WTC11 (cell line): Measurements from ENCODE around the gene POU2F3. TPM values are rescaled to one million over a fixed set of nuclear protein-coding genes. Genes with fewer than 3 reads are reported as not detected.
A peak's percentile ranks its signal among the peaks of the same experiment; 100 is the strongest.

Experiments used
- ATAC-seq: fragments of 200-7000 bp; cut with Tn5 transposase; 2 replicates; pipeline ENCODE4 v1.10.0; 2021; ENCODE audit warnings: mild to moderate bottlenecking, moderate library complexity
- CTCF ChIA-PET: fragments of 300-600 bp; sonication (Branson Sonifier 250); formaldehyde crosslinking; loops from one replicate; lab custom pipeline; 2021; ENCODE audit warnings: antibody characterized with exemption; lab: Charles Lee
- POLR2A ChIA-PET: fragments of 350-600 bp; sonication (Branson Sonifier 250); formaldehyde crosslinking; loops from one replicate; lab custom pipeline; 2021; ENCODE audit warnings: antibody characterized with exemption; lab: Charles Lee
- DNase-seq: peaks from one replicate; pipeline ENCODE4 v3.0.0; 2021; ENCODE audit warnings: low spot score
- H3K27ac Mint-ChIP-seq: 2 replicates; pipeline ENCODE4 v1.8.0; 2021; ENCODE audit warnings: mixed read lengths
- H3K27me3 Mint-ChIP-seq: 2 replicates; pipeline ENCODE4 v1.8.0; 2021; ENCODE audit warnings: low read depth, mild to moderate bottlenecking, moderate library complexity, mixed read lengths
- H3K36me3 Mint-ChIP-seq: 2 replicates; pipeline ENCODE4 v1.8.0; 2021; ENCODE audit warnings: mixed read lengths
- H3K4me1 Mint-ChIP-seq: 2 replicates; pipeline ENCODE4 v1.8.0; 2022; ENCODE audit warnings: mixed read lengths
- H3K4me3 Mint-ChIP-seq: 2 replicates; pipeline ENCODE4 v1.8.0; 2021; ENCODE audit warnings: mild to moderate bottlenecking, moderate library complexity, mixed read lengths
- H3K9me3 Mint-ChIP-seq: 2 replicates; pipeline ENCODE4 v1.8.0; 2021; ENCODE audit warnings: mixed read lengths
- CREB1 ChIP-seq: sonication (generic); formaldehyde crosslinking; IDR thresholded peaks from 2 replicates; pipeline ENCODE4 v1.8.0; 2023; ENCODE audit warnings: mild to moderate bottlenecking, missing genetic modification reagents
- ELF4 ChIP-seq: sonication (generic); formaldehyde crosslinking; IDR thresholded peaks from 2 replicates; pipeline ENCODE4 v1.8.1; 2022; ENCODE audit warnings: low read depth, mild to moderate bottlenecking, moderate library complexity, missing genetic modification reagents
- ESRRA ChIP-seq: sonication (generic); formaldehyde crosslinking; IDR thresholded peaks from 2 replicates; pipeline ENCODE4 v1.8.1; 2022; ENCODE audit warnings: mild to moderate bottlenecking, missing genetic modification reagents, borderline replicate concordance
- FOXK1 ChIP-seq: sonication (generic); formaldehyde crosslinking; IDR thresholded peaks from 2 replicates; pipeline ENCODE4 v1.8.0; 2022; ENCODE audit warnings: mild to moderate bottlenecking, moderate library complexity, missing genetic modification reagents
- MXD4 ChIP-seq: fragments of 250-450 bp; sonication (Bioruptor Pico); IDR thresholded peaks from 2 replicates; pipeline ENCODE4 v1.8.0; 2021; ENCODE audit warnings: mild to moderate bottlenecking, moderate library complexity, borderline replicate concordance
- NR3C1 ChIP-seq: sonication (generic); formaldehyde crosslinking; conservative IDR thresholded peaks from 2 replicates; pipeline ENCODE4 v1.8.1; 2023; ENCODE audit warnings: low read depth, mild to moderate bottlenecking, missing genetic modification reagents
- TP53 ChIP-seq: sonication (generic); formaldehyde crosslinking; IDR thresholded peaks from 2 replicates; pipeline ENCODE4 v1.8.1; 2023; ENCODE audit warnings: mild to moderate bottlenecking, missing genetic modification reagents
- ZNF138 ChIP-seq: sonication (generic); formaldehyde crosslinking; conservative IDR thresholded peaks from 2 replicates; pipeline ENCODE4 v1.8.1; 2022; ENCODE audit warnings: mild to moderate bottlenecking, moderate library complexity, missing genetic modification reagents
- ZNF232 ChIP-seq: sonication (generic); formaldehyde crosslinking; IDR thresholded peaks from 2 replicates; pipeline ENCODE4 v1.8.0; 2022; ENCODE audit warnings: mild to moderate bottlenecking, missing genetic modification reagents
- ZNF423 ChIP-seq: fragments of 250-450 bp; sonication (Bioruptor Pico); IDR thresholded peaks from 2 replicates; pipeline ENCODE4 v2.1.2; 2022; ENCODE audit warnings: mild to moderate bottlenecking, moderate library complexity
- total RNA-seq: library from RNA; stranded (reverse); gene quantifications from 3 replicates; pipeline ENCODE4 v1.2.3, GENCODE V29; 2021
- TF ChIP-seq, protein P1 (sequence below): sonication (generic); formaldehyde crosslinking; IDR thresholded peaks from 2 replicates; pipeline ENCODE4 v1.8.0; 2022; ENCODE audit warnings: mild to moderate bottlenecking, missing genetic modification reagents
- TF ChIP-seq, protein P2 (sequence below): sonication (generic); formaldehyde crosslinking; conservative IDR thresholded peaks from 2 replicates; pipeline ENCODE4 v1.8.1; 2022; ENCODE audit warnings: mild to moderate bottlenecking, missing genetic modification reagents
- TF ChIP-seq, protein P3 (sequence below): sonication (generic); formaldehyde crosslinking; IDR thresholded peaks from 2 replicates; pipeline ENCODE4 v1.8.1; 2023; ENCODE audit warnings: mild to moderate bottlenecking, missing genetic modification reagents, moderate library complexity
- TF ChIP-seq, protein P4 (sequence below): fragments of 200-600 bp; IDR thresholded peaks from 2 replicates; pipeline ENCODE4 v1.8.0; 2022; ENCODE audit warnings: antibody characterized with exemption
- TF ChIP-seq, protein P5 (sequence below): sonication (generic); formaldehyde crosslinking; IDR thresholded peaks from 2 replicates; pipeline ENCODE4 v1.8.0; 2022; ENCODE audit warnings: mild to moderate bottlenecking, missing genetic modification reagents
- TF ChIP-seq, protein P6 (sequence below): sonication (generic); formaldehyde crosslinking; IDR thresholded peaks from 2 replicates; pipeline ENCODE4 v1.8.0; 2023; ENCODE audit warnings: missing genetic modification reagents
- TF ChIP-seq, protein P7 (sequence below): sonication (generic); formaldehyde crosslinking; IDR thresholded peaks from 2 replicates; pipeline ENCODE4 v1.8.1; 2023; ENCODE audit warnings: mild to moderate bottlenecking, missing genetic modification reagents

Gene POU2F3
- total RNA-seq, 1 experiment from 2014 or later, result 0.61 TPM

DNA sequence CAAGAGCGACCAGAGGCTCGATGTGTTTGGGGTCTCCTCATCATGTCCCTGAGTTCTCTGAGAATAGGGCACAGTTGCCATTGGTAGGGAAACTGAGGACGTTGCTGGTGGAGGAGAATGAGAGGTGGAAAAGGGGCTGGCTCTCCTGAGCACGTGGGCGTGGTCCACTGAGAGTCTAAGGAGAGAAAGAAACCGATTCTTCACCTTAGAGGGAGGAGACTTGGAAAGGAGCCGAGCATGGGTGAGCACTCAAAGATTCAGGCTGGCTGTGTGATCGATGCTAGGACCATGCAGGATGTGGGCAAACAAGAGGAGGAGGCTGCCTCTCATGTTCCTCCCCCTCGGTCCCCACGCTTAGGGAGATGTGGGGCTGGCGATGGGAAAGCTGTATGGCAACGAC, 65.3 kb downstream of the POU2F3 start:
- Mint-ChIP-seq H3K9me3 (no peaks in the 10 kb centered on the region), H3K36me3 (no peaks in the 10 kb centered on the region), H3K4me1 (peaks cover 17% of the 10 kb centered on the region), H3K4me3 (no peak overlapping the region), H3K27ac (no peak overlapping the region), H3K27me3 (peaks cover 6% of the 10 kb centered on the region)
- DNase-seq (no peak), ATAC-seq (no peak)
- no peak for TF ChIP-seq ZNF423 (CRISPR knock-in tag)
- TF ChIP-seq ZNF138, result no peak
- TF ChIP-seq MXD4 (CRISPR knock-in tag), result no peak
- no peak for TF ChIP-seq ZNF232 (CRISPR knock-in tag)
- TF ChIP-seq TP53 (CRISPR knock-in tag), result no peak
- TF ChIP-seq CREB1 (CRISPR knock-in tag), result no peak
- TF ChIP-seq, protein P1, sequence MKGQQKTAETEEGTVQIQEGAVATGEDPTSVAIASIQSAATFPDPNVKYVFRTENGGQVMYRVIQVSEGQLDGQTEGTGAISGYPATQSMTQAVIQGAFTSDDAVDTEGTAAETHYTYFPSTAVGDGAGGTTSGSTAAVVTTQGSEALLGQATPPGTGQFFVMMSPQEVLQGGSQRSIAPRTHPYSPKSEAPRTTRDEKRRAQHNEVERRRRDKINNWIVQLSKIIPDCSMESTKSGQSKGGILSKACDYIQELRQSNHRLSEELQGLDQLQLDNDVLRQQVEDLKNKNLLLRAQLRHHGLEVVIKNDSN, result no peak
- no peak for TF ChIP-seq NR3C1 (CRISPR knock-in tag)
- TF ChIP-seq, protein P2, sequence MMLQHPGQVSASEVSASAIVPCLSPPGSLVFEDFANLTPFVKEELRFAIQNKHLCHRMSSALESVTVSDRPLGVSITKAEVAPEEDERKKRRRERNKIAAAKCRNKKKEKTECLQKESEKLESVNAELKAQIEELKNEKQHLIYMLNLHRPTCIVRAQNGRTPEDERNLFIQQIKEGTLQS, result no peak
- POLR2A ChIA-PET, result no interaction called here
- CTCF ChIA-PET, result interaction anchor here (0.7 to 17.0 kb wide), 6 partner anchors 13 to 135 kb away, joined by 3 to 623 read pairs (median 4); partner anchors contain the start of gene POU2F3

DNA sequence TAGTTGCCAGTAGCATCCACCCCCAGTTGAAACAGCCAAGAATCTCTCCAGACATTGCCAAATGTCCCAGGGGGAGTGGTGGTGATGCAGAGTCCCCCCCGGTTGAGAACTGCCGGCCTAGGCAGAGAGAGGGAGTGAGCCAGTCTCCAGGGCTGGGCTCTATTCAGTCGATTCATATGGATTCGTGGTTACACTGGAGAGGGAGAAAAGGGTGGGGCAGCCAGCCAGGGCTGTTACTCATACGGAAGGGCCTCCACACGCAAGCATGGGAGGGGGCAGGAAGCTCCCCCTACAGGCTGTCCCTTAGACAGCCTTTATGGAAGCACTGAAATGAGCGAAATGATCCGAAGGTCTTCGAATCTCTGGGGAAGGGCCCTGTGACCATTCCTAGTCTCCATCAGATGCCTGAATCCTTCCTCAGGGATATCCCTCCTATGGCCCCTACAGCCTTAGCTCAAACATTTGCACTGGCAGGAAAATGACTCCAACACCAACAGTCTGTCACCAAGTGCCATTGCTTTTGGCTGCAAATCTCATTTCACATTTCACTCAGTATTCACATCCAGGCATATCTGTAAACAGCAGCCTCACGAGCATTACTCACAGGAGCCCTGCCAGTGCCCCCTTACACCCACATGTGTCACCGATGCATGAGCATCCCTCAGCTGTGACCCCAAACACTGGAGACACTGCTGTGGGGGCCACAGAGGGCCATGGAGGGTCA, 66.7 kb downstream of the POU2F3 start:
- Mint-ChIP-seq H3K4me1 (peaks cover 17% of the 10 kb centered on the region), H3K27me3 (peaks cover 6% of the 10 kb centered on the region), H3K9me3 (no peaks in the 10 kb centered on the region), H3K27ac (no peak overlapping the region), H3K4me3 (no peak overlapping the region), H3K36me3 (no peaks in the 10 kb centered on the region)
- DNase-seq (peak; percentile 52), ATAC-seq (peak; percentile 85)
- ChIA-PET POLR2A (no interaction called here), CTCF (interaction anchor here (0.6 to 17.0 kb wide), 10 partner anchors 15 to 607 kb away, joined by 3 to 623 read pairs (median 4); partner anchors contain the start of genes ARHGEF12 and POU2F3)
- no peak for TF ChIP-seq ESRRA (CRISPR knock-in tag)
- TF ChIP-seq, protein P3, sequence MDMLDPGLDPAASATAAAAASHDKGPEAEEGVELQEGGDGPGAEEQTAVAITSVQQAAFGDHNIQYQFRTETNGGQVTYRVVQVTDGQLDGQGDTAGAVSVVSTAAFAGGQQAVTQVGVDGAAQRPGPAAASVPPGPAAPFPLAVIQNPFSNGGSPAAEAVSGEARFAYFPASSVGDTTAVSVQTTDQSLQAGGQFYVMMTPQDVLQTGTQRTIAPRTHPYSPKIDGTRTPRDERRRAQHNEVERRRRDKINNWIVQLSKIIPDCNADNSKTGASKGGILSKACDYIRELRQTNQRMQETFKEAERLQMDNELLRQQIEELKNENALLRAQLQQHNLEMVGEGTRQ (CRISPR knock-in tag), result no peak
- TF ChIP-seq, protein P4, sequence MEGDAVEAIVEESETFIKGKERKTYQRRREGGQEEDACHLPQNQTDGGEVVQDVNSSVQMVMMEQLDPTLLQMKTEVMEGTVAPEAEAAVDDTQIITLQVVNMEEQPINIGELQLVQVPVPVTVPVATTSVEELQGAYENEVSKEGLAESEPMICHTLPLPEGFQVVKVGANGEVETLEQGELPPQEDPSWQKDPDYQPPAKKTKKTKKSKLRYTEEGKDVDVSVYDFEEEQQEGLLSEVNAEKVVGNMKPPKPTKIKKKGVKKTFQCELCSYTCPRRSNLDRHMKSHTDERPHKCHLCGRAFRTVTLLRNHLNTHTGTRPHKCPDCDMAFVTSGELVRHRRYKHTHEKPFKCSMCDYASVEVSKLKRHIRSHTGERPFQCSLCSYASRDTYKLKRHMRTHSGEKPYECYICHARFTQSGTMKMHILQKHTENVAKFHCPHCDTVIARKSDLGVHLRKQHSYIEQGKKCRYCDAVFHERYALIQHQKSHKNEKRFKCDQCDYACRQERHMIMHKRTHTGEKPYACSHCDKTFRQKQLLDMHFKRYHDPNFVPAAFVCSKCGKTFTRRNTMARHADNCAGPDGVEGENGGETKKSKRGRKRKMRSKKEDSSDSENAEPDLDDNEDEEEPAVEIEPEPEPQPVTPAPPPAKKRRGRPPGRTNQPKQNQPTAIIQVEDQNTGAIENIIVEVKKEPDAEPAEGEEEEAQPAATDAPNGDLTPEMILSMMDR, result peak; percentile 34; the same call in 1 of the 2 replicates
- no peak for TF ChIP-seq FOXK1

DNA sequence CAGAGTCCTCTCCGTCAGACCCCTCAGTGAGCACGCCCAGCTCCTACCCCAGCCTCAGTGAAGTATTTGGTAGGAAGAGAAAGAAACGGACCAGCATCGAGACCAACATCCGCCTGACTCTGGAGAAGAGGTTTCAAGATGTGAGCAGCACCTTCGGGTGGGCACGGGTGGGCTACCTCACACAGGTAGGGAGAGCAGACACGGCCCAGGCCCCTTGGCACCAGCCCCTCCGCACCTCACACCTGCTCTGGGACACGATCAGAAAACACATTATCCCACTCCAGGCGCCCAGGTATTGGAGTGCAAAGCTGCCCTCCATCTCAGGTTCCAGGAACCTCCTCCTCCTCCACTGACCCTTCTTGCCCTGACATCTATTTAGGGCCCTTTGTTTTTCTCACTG, 67.5 kb downstream of the POU2F3 start:
- H3K27me3 Mint-ChIP-seq, result peaks cover 6% of the 10 kb centered on the region
- no peaks in the 10 kb centered on the region for H3K36me3 Mint-ChIP-seq
- ChIA-PET CTCF (interaction anchor here (1.2 to 17.0 kb wide), 4 partner anchors 16 to 64 kb away, joined by 3 to 623 read pairs (median 7); partner anchors contain the start of genes ARHGEF12 and POU2F3), POLR2A (no interaction called here)
- H3K4me3 Mint-ChIP-seq, result no peak overlapping the region
- no peak for DNase-seq
- H3K27ac Mint-ChIP-seq, result no peak overlapping the region
- H3K4me1 Mint-ChIP-seq, result peaks cover 11% of the 10 kb centered on the region
- TF ChIP-seq, protein P5, sequence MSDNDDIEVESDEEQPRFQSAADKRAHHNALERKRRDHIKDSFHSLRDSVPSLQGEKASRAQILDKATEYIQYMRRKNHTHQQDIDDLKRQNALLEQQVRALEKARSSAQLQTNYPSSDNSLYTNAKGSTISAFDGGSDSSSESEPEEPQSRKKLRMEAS (CRISPR knock-in tag), result no peak
- TF ChIP-seq CREB1 (CRISPR knock-in tag), result no peak
- no peaks in the 10 kb centered on the region for H3K9me3 Mint-ChIP-seq
- no peak for ATAC-seq

DNA sequence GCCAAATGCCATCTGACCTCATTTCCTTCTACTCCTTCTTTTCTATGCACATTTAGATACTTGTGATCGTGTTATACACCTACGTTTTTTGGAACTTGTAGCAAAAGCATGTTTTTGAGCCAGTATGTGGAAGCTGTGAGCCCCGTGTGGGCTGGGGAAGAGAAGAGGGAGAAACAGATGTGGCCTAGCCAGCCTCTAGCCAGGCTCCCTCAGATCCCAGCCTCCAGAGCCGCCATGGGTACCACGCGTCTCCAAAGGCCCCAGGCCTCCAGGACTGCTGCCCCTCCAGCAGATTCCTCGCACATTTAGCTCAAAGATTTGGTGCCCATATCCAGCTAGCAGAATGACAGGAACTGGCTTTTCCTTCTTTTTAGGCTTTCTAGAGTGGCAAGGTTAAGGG, 68.1 kb downstream of the POU2F3 start:
- TF ChIP-seq, protein P6, sequence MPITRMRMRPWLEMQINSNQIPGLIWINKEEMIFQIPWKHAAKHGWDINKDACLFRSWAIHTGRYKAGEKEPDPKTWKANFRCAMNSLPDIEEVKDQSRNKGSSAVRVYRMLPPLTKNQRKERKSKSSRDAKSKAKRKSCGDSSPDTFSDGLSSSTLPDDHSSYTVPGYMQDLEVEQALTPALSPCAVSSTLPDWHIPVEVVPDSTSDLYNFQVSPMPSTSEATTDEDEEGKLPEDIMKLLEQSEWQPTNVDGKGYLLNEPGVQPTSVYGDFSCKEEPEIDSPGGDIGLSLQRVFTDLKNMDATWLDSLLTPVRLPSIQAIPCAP, result no peak
- TF ChIP-seq, protein P7, sequence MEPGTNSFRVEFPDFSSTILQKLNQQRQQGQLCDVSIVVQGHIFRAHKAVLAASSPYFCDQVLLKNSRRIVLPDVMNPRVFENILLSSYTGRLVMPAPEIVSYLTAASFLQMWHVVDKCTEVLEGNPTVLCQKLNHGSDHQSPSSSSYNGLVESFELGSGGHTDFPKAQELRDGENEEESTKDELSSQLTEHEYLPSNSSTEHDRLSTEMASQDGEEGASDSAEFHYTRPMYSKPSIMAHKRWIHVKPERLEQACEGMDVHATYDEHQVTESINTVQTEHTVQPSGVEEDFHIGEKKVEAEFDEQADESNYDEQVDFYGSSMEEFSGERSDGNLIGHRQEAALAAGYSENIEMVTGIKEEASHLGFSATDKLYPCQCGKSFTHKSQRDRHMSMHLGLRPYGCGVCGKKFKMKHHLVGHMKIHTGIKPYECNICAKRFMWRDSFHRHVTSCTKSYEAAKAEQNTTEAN (CRISPR knock-in tag), result no peak
- no peak for TF ChIP-seq ELF4 (CRISPR knock-in tag)
- TF ChIP-seq, all 79 proteins: peak for 0
- H3K4me3 Mint-ChIP-seq, result no peak overlapping the region
- peaks cover 6% of the 10 kb centered on the region for H3K27me3 Mint-ChIP-seq
- H3K27ac Mint-ChIP-seq, result no peak overlapping the region
- H3K4me1 Mint-ChIP-seq, result peaks cover 11% of the 10 kb centered on the region
- ChIA-PET POLR2A (no interaction called here), CTCF (interaction anchor here (1.2 to 17.0 kb wide), 3 partner anchors 16 to 64 kb away, joined by 3 to 623 read pairs (median 10); partner anchors contain the start of genes ARHGEF12 and POU2F3)
- H3K9me3 Mint-ChIP-seq, result no peaks in the 10 kb centered on the region
- ATAC-seq (no peak), DNase-seq (no peak)
- no peaks in the 10 kb centered on the region for H3K36me3 Mint-ChIP-seq
